Measurements from ENCODE around the gene CDC123. TPM values are rescaled to one million over a fixed set of nuclear protein-coding genes. Genes with fewer than 3 reads are reported as not detected.
A peak's percentile ranks its signal among the peaks of the same experiment; 100 is the strongest.
"Not testable (repeated sequence)": the region's sequence is repeated elsewhere in the genome, so short reads cannot be mapped to it uniquely, and the experiment has no call there.

CDC123 gene
- total and polyA plus RNA-seq, 12 donors: 41.1 to 119 (median 55.7) TPM

DNA sequence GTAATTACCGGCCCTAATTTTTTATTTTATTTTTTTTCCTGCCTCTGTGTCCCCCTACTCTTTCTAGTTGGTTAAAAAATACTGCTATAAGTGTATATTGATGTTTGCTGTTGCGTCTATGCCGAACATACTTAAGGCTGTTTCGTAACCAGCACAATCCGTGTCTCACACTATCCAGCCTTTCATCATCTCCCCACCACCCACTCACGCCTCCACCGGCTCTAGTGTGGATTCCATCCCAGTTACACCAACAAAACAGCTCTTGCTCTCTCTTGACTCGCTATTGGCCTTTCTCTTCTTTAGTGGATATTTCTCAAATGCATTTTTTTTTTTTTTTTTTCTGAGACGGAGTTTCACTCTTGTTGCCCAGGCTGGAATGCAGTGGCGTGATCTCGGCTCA, 83.3 kb downstream of the CDC123 start:
- H3K9me3 ChIP-seq (replicated peaks in 1 of 3): no peaks in the 10 kb centered on the region
- no peak for DNase-seq
- TF ChIP-seq POLR2A (IDR thresholded peaks at IDR 0.05): no peak
- TF ChIP-seq, protein P1, sequence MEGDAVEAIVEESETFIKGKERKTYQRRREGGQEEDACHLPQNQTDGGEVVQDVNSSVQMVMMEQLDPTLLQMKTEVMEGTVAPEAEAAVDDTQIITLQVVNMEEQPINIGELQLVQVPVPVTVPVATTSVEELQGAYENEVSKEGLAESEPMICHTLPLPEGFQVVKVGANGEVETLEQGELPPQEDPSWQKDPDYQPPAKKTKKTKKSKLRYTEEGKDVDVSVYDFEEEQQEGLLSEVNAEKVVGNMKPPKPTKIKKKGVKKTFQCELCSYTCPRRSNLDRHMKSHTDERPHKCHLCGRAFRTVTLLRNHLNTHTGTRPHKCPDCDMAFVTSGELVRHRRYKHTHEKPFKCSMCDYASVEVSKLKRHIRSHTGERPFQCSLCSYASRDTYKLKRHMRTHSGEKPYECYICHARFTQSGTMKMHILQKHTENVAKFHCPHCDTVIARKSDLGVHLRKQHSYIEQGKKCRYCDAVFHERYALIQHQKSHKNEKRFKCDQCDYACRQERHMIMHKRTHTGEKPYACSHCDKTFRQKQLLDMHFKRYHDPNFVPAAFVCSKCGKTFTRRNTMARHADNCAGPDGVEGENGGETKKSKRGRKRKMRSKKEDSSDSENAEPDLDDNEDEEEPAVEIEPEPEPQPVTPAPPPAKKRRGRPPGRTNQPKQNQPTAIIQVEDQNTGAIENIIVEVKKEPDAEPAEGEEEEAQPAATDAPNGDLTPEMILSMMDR (IDR thresholded peaks at IDR 0.05): no peak
- 89 to 95% (median 92%) methylated on average over 11 of the region's 11 CpGs for WGBS, 4 donors
- H3K36me3 ChIP-seq (replicated peaks in 1 of 2): no peaks in the 10 kb centered on the region
- no peaks in the 10 kb centered on the region for H3K27me3 ChIP-seq
- intact Hi-C loops (cut with DNase I): no loop called here
- H3K27ac ChIP-seq: no peak overlapping the region
- H3K4me1 ChIP-seq (replicated peaks in 1 of 2): no peaks in the 10 kb centered on the region
- no peak overlapping the region for H3K4me3 ChIP-seq

- Histone ChIP-seq H3K36me3 (replicated peaks in 1 of 2) (no peaks in the 10 kb centered on the region), H3K9me3 (replicated peaks in 1 of 3) (no peaks in the 10 kb centered on the region), H3K27me3 (no peaks in the 10 kb centered on the region), H3K27ac (no peak overlapping the region), H3K4me3 (no peak overlapping the region), H3K4me1 (replicated peaks in 1 of 2) (no peaks in the 10 kb centered on the region)
- no peak for DNase-seq
- WGBS, 4 donors: 92 to 94% (median 94%) methylated on average over 10 of the region's 10 CpGs
- TF ChIP-seq, protein P1 (IDR thresholded peaks at IDR 0.05): no peak
- no peak for TF ChIP-seq POLR2A (IDR thresholded peaks at IDR 0.05)
- intact Hi-C loops (cut with DNase I): no loop called here
Measured at GRCh38 chr10:12287772-12288171, 91.8 kb downstream of the CDC123 start.

- H3K27me3 ChIP-seq; H3K36me3 ChIP-seq (replicated peaks in 1 of 2); intact Hi-C loops (cut with DNase I); H3K27ac ChIP-seq; H3K4me3 ChIP-seq; H3K9me3 ChIP-seq (replicated peaks in 1 of 3); DNase-seq; H3K4me1 ChIP-seq (replicated peaks in 1 of 2): not testable (repeated sequence)
- WGBS, 4 donors: 81 to 90% (median 87%) methylated on average over 3 of the region's 3 CpGs
Measured at GRCh38 chr10:12297784-12298183, 101.8 kb downstream of the CDC123 start.

GRCh38 chr10:12299222-12299965, 103.4 kb downstream of the CDC123 start:
- intact Hi-C loops (cut with DNase I): no loop called here
- TF ChIP-seq, protein P1 (IDR thresholded peaks at IDR 0.05): no peak
- no peak for TF ChIP-seq POLR2A (IDR thresholded peaks at IDR 0.05)
- Histone ChIP-seq H3K4me1 (replicated peaks in 1 of 2) (no peaks in the 10 kb centered on the region), H3K36me3 (replicated peaks in 1 of 2) (no peaks in the 10 kb centered on the region), H3K27ac (no peak overlapping the region), H3K4me3 (no peak overlapping the region), H3K9me3 (replicated peaks in 1 of 3) (no peaks in the 10 kb centered on the region), H3K27me3 (no peaks in the 10 kb centered on the region)
- DNase-seq: peak; percentile 34 to 84 (median 69)
- 65 to 79% (median 74%) methylated on average over 14 of the region's 14 CpGs for WGBS, 4 donors

Other genes with a start within 250 kb of the CDC123 start
- 10 to 100 TPM in 6 of 9 donors, 1 to 10 TPM in 3; 6.9 to 18.4 (median 11.3) TPM for gene UPF2, start 153.4 kb upstream of the CDC123 start, total RNA-seq
- gene UPF2, start 153.4 kb upstream of the CDC123 start, polyA plus RNA-seq: 10 to 100 TPM in 2 of 3 donors, 1 to 10 TPM in 1; 5.1 to 24.3 (median 13.2) TPM
- 10 to 100 TPM; 18.2 to 44.8 (median 25.1) TPM for gene DHTKD1, start 127.2 kb upstream of the CDC123 start, total RNA-seq
- 10 to 100 TPM in 1 of 3 donors, 1 to 10 TPM in 2; 8.0 to 17.1 (median 9.1) TPM for gene DHTKD1, start 127.2 kb upstream of the CDC123 start, polyA plus RNA-seq
- gene SEC61A2, start 66.5 kb upstream of the CDC123 start, total RNA-seq: 1 to 10 TPM; 1.3 to 6.0 (median 5.1) TPM
- 1 to 10 TPM; 5.8 to 8.4 (median 5.9) TPM for gene SEC61A2, start 66.5 kb upstream of the CDC123 start, polyA plus RNA-seq
- 10 to 100 TPM; 35.5 to 62.7 (median 48.0) TPM for gene NUDT5, start 297 bp upstream of the CDC123 start, total RNA-seq
- gene NUDT5, start 297 bp upstream of the CDC123 start, polyA plus RNA-seq: 10 to 100 TPM; 25.3 to 84.3 (median 44.6) TPM
- 1 to 10 TPM; 2.4 to 9.4 (median 7.3) TPM for gene CAMK1D, start 153.4 kb downstream of the CDC123 start, total RNA-seq
- gene CAMK1D, start 153.4 kb downstream of the CDC123 start, polyA plus RNA-seq: 1 to 10 TPM; 2.3 to 4.5 (median 3.9) TPM

Measured in adrenal gland (tissue), 12 donors.